HG03280 (cell line): Measurements from ENCODE around the gene RFX7.

Experiments used
- ATAC-seq: cut with Tn5 transposase; IDR thresholded peaks from one replicate; pipeline ENCODE4 v1.9.1; 2021; ENCODE audit warnings: mild to moderate bottlenecking, moderate library complexity; ENCODE audit not compliant: unreplicated experiment

Gene RFX7

GRCh38 chr15:56052395-56053045, 191.2 kb downstream of the RFX7 start:
- ATAC-seq = no peak

GRCh38 chr15:56051676-56052075, 192.0 kb downstream of the RFX7 start:
- ATAC-seq = no peak

GRCh38 chr15:56049577-56049976, 194.1 kb downstream of the RFX7 start:
- no peak for ATAC-seq

GRCh38 chr15:56047354-56047753, 196.3 kb downstream of the RFX7 start:
- no peak for ATAC-seq

GRCh38 chr15:56045068-56045748, 198.5 kb downstream of the RFX7 start:
- ATAC-seq = no peak

DNA sequence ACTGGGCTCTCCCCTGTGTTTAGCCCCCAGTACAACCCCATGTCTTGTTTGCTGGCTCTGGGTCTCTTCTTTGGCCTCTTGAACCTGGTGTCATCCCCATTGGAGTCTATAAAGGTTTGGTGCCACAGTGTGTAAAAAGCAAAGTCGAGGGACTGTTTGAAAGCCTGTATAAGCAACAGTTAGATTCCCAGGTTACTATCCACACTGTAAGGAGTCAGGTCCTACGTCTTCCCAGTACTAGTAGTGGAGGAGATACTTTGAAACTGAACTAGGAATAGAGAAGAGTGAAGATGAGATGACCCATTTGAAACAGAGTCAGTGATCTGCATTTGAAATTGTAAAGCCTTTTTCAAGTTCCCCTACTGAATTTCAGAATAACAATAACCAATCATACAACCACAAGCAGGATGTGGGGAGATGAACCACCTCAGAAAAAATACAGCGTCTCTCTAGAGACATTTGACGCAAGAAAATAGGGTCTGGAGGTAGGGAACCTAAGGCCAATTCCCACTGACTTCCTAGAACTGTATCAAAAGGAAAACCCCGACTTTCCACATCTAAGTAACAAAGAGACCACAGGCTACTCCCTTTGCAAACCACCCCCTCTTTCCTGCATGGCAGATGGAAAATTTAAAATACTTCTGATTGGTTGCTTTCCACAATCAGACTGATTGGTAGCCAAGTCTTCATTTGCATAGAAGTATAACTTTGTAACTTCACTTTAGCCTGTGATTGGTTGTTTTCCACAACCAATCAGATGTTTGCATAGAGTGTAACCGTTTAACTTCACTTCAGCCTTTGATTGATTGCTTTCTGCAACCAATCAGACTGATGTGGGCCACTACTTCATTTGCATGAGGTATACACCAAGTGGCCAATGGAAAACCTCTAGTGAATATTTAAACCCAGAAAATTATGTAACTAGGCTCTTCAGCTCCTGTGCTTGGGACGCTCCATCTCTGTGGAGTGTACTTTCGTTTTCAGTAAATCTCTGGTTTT, 200.4 kb downstream of the RFX7 start:
- no peak for ATAC-seq

DNA sequence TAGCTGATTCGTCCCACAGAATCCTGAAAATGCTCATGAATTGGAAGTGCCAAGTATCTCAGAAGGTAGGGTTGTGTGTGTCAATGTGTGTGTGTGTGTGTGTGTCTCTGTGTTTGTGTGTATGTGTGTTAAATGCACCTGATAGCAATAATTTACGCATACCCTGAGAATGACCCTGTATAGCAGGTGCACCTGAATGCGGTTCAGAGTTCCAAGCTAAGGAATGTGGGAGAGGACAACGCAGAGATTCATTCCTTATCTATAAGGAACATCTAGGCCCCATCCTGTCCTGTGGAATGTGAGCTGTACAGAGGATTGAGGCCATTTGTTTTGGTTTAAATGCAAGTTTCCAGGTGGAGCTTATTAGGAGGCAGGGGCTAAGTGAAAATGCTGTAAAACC, 201.2 kb downstream of the RFX7 start:
- ATAC-seq = no peak

DNA sequence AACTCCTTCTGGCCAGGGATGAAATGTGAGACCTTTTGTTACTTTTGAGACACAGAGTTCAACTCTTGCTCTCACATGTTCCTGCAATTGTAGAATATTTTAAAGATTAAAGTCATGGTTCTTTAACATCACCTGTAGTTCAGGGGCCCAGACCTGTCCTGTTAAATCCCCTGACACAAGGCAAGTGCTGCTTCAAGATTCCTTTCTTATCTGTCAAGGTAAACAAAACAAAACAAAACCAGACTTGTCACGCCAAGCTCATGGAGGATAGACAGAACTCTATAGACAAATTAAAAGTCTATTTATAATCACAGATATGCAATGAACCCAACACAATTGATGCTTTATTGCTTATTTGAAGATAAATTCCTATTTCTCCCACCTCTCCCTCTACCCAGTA, 201.6 kb downstream of the RFX7 start:
- ATAC-seq = no peak

DNA sequence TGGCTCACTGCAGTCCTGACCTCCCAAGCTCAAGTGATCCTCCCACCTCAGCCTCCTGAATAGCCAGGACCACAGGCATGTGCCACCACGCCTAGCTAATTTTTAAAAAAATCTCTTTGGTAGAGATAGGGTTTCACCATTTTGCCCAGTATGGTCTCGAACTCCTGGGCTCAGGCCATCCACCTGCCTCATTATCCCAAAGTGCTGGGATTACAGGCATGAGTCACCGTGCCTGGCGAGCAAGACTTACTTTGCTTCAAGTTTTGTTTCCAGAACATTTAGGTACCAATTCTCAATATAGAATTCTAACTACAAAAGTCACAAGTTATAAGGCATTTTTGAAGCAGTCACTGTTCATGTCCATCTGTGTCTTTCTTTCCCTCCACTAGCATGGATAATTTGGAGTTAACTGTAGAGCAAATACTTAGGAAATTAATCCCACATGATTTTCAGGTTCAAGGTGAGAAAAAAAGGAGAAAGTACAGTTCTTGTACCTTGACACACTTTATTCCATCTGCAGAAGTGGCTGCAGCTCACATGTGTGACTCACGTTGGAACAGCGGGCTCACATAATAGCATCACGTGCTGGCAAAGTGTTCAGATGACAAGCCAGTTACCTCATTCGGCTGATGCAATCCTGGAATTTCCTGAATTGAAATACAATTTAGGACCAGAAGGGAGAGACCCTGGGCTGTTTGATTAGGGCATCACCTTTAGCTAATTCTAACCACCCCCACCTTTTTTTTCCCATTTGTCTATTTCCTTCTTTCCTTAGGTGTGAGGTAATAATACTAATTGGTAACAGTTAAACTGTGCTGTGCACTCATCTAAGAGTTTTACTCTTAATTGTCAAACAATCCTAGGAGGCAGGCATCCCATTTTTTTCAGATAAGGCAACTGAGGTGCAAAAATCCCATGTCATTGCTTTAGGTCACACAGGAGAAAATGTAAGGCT, 203.3 kb downstream of the RFX7 start:
- no peak for ATAC-seq

DNA sequence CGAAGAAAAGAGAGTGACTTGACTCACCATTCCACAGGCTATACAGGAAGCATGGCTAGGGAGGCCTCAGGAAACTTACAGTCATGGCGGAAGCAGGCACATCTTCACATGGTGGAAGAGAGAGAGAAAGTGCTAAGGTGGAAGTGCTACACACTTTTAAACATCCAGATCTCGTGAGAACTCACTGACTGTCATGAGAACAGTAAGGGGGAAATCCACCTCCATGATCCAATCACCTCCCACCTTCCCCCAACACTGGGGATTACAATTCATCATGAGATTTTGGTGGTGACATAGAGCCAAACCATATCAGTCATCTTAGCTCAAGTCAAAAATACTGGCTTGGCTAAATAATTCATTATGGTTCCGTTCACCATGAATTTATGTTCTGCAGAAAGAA, 205.0 kb downstream of the RFX7 start:
- no peak for ATAC-seq

DNA sequence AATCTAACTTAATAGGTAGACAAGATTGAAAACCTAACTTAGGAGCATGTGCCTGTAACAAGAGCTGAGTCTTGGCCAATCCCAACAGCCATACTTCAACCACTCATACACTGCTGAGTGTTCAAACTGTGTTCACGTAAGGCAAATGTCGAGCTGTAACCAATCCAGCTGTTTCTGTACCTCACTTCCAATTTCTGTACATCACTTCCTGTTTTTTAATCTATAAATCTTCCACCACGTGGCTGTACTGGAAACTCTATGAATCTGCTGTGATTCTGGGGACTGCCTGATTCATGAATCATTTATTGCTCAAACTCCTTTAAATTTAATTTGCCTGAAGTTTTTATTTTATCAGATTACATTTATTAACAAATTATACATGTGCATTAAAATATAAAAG, 205.7 kb downstream of the RFX7 start:
- ATAC-seq = no peak
